NCI-H128 (cell line): ENCODE results near the gene CLDN16.

Experiments
- DNase-seq: peaks from one replicate; lab custom pipeline; 2025; ENCODE audit not compliant: unreplicated experiment; lab: John Stamatoyannopoulos, UW

CLDN16 gene

GRCh38 chr3:190435618-190436017 is 47.7 kb downstream of the CLDN16 start:
- DNase-seq = no peak

DNA sequence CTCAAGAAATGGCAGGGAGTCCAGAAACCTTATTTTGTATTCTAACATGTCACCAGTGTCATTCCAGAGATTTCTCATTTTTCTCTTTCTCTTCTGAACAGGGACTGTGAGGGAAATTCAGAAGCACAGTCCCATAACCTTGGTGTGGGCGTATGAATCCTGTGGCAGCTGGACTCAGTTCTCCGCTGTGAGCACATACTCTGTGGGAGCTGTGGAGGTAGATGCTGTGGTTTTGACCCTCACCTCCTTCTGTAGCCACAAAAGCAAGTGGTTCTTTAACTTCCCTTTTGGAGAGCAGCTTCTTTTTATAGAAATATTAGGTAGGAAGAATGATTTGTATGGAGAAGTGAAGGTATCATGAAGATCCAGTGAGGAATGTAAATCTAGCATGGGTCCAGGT is 48.4 kb downstream of the CLDN16 start:
- DNase-seq = no peak

GRCh38 chr3:190442240-190442639 is 54.3 kb downstream of the CLDN16 start:
- DNase-seq = no peak

GRCh38 chr3:190443257-190443656 is 55.3 kb downstream of the CLDN16 start:
- DNase-seq = no peak

GRCh38 chr3:190444006-190444405 is 56.0 kb downstream of the CLDN16 start:
- DNase-seq = no peak

DNA sequence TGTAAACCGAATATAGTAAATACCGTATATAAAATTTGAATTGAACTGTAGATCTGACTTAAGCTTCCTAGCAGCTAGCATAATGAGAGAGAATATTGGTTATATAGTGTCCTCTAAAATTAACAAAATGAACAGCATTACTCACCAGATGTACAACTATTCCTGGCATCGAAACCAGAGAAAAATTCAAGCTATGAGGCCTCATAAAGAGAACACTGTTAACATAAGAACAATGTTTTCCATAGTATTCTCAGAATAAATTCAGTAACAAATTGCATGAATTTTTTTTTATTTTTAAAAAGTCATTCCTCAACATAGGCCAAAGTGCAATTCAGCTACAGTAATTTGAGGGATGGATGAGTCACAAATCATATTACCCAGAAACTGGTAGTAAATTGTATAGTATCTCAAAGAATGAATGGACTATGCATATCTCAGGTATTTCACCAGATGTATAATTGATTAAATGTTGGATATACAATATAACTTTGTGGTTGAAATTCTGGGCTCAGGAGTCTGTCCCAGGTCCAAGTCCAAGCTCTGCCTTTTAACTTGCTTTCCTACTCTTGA is 56.7 kb downstream of the CLDN16 start:
- no peak for DNase-seq

GRCh38 chr3:190446573-190447279 is 58.8 kb downstream of the CLDN16 start:
- no peak for DNase-seq

- DNase-seq = no peak
Measured at GRCh38 chr3:190448256-190448655, 60.3 kb downstream of the CLDN16 start.

- no peak for DNase-seq
Measured at GRCh38 chr3:190449801-190450200, 61.8 kb downstream of the CLDN16 start, which contains the start of gene TMEM207. Gene TMEM207, minus strand, starts transcription at chr3:190449901. Its CDS starts 92 bp downstream, at chr3:190449809.

DNA sequence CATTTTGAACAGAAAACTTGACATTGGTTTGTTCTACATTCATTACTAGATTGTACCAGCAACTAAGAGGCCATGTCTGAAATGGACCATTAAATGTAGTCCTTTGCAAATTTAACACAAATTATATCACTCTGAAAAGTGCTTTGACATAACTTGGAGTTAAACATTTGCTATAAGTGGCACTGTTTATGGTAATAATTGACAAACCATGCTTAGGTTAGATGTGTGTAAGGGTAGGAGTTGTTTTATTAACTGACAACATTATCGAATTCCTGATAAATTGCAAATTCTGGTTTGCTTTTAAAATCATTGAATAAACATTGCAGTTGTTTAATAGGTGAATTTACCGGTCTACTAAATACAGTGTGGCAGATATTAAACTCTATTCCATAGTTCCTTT is 67.9 kb downstream of the CLDN16 start:
- DNase-seq = no peak

DNA sequence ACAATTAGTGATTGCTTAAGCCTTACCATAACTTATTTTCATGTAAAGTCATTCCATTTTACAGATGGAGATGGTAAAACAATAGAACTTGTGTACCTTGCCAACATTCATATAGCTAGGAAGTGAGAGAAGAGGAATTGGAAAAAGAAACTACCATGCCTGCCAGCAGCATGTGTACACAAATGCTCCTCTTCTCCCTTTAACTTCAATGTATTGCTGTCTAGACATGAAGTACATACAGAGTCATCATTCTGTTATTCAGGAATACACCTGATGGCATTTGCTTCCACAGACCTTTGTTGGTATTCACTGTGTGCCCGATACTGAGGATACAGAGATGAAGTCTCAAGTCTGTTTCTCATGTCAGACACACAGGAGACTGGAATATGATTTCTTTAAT is 68.8 kb downstream of the CLDN16 start:
- DNase-seq = no peak

DNA sequence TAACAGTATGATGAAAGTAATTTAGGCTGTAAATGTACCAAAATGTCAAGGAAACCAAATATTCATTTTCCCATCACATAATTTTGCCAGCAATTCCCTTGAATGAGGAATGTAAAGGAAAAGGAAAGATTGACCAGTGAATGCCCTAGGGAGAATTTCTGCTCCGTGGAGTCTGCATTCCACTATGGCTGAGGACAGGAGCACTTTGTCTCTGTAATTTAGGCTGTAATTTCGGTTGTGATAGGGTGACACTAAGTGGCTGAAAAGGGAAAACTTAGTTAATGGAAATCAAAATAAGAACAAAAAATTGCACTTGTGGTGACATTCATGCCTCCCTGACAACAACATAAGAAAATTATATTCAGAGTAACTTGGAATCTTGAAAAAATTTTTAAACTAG is 70.1 kb downstream of the CLDN16 start:
- DNase-seq = no peak
